GM12878 (cell line): ENCODE data around the gene ZBTB33. TPM values are rescaled to one million over a fixed set of nuclear protein-coding genes. Genes with fewer than 3 reads are reported as not detected.

Experiments
- ATAC-seq: fragments of 200-7000 bp; cut with Tn5 transposase; 3 replicates; pipeline ENCODE4 v1.9.1; 2020; ENCODE audit warnings: mild to moderate bottlenecking, moderate library complexity
- BruUV-seq: library from RNA; stranded (reverse); fragments of 400-500 nt; replicated peaks from 2 replicates; lab custom pipeline; 2021; lab: Mats Ljungman, UMichigan
- CTCF ChIA-PET: fragments of 300-600 bp; sonication (Branson Sonifier 250); formaldehyde crosslinking; extraction: SDS; loops from one replicate; lab custom pipeline; 2021; ENCODE audit warnings: inconsistent platforms; lab: Yijun Ruan, JAX
- POLR2A ChIA-PET: fragments of 350-600 bp; formaldehyde crosslinking; extraction: SDS; loops from one replicate; lab custom pipeline; 2021; ENCODE audit warnings: inconsistent platforms; lab: Charles Lee
- RAD21 ChIA-PET: fragments of 300-600 bp; sonication (Branson Sonifier 250); formaldehyde crosslinking; loops from one replicate; lab custom pipeline; 2023; ENCODE audit warnings: antibody characterized with exemption; ENCODE audit not compliant: unreplicated experiment; lab: Charles Lee
- SMC1A ChIA-PET: fragments of 300-600 bp; sonication (Branson Sonifier 250); formaldehyde crosslinking; loops from one replicate; lab custom pipeline; 2023; ENCODE audit not compliant: unreplicated experiment, uncharacterized antibody; lab: Charles Lee
- DNase-seq: peaks from one replicate; pipeline ENCODE4 v3.0.0-alpha.2; 2011; ENCODE audit warnings: low read depth, low spot score
- FAIRE-seq: peaks from 3 replicates; lab custom pipeline; 2011; peaks lifted over from hg19 to GRCh38; lab: Jason Lieb, UNC
- H2AFZ ChIP-seq: 2 replicates; pipeline ENCODE4 v1.6.0; 2011; ENCODE audit warnings: low read depth, low read length, control low read depth; ENCODE audit not compliant: control insufficient read depth
- H3K27ac ChIP-seq: 2 replicates; pipeline ENCODE4 v1.5.1; 2011; ENCODE audit warnings: control low read depth; ENCODE audit not compliant: control insufficient read depth, insufficient read depth
- H3K27me3 ChIP-seq, 2 experiments: replicated peaks in 1 of 2; 2 replicates each; pipeline versions ENCODE4 v1.6.0 to v1.6.1; 2011; ENCODE audit warnings: low read length in 1 of 2; ENCODE audit not compliant: control insufficient read depth in 2 of 2, insufficient read depth in 2 of 2
- H3K36me3 ChIP-seq, 2 experiments: 2 replicates each; pipeline ENCODE4 v1.5.1; 2011; ENCODE audit warnings: low read length in 1 of 2; ENCODE audit not compliant: control insufficient read depth in 2 of 2, insufficient read depth in 2 of 2
- H3K4me1 ChIP-seq: 2 replicates; pipeline ENCODE4 v1.6.1; 2011; ENCODE audit warnings: mild to moderate bottlenecking, low read length, moderate library complexity, mixed read lengths; ENCODE audit not compliant: control insufficient read depth, insufficient read depth
- H3K4me2 ChIP-seq: 2 replicates; pipeline ENCODE4 v1.6.0; 2011; ENCODE audit warnings: control low read depth; ENCODE audit not compliant: control insufficient read depth, insufficient read depth
- H3K4me3 ChIP-seq: fragments of 200-600 bp; sonication (generic); 2 replicates; pipeline ENCODE4 v1.5.1; 2016
- H3K79me2 ChIP-seq: 2 replicates; pipeline ENCODE4 v1.6.0; 2011; ENCODE audit warnings: low read length; ENCODE audit not compliant: control insufficient read depth, insufficient read depth
- H3K9ac ChIP-seq: 2 replicates; pipeline ENCODE4 v1.8.0; 2011; ENCODE audit warnings: low read length, control low read depth, mixed read lengths; ENCODE audit not compliant: control insufficient read depth, insufficient read depth
- H3K9me3 ChIP-seq: replicated peaks from 3 replicates; pipeline ENCODE4 v1.5.1; 2011; ENCODE audit warnings: mild to moderate bottlenecking, low read length; ENCODE audit not compliant: control insufficient read depth, insufficient read depth
- H4K20me1 ChIP-seq: 2 replicates; pipeline ENCODE4 v1.6.0; 2011; ENCODE audit not compliant: control insufficient read depth, insufficient read depth
- CEBPB ChIP-seq, 2 experiments: fragments of 150-350 bp in 1 of 2; IDR thresholded peaks; 2 replicates each; pipeline ENCODE4 v1.6.1; 2012 to 2014; ENCODE audit warnings: low read depth in 2 of 2, low read length in 2 of 2, borderline replicate concordance in 1 of 2, inconsistent platforms in 1 of 2
- DPF2 ChIP-seq: fragments of 450-650 bp; IDR thresholded peaks from 2 replicates; pipeline ENCODE4 v1.6.1; 2017; ENCODE audit warnings: mild to moderate bottlenecking
- HDGF ChIP-seq: fragments of 450-650 bp; IDR thresholded peaks from 2 replicates; pipeline ENCODE4 v1.6.1; 2016; ENCODE audit warnings: antibody characterized with exemption
- MTA3 ChIP-seq: IDR thresholded peaks from 2 replicates; pipeline ENCODE4 v1.6.1; 2012; ENCODE audit warnings: low read length, inconsistent platforms, borderline replicate concordance
- MYB ChIP-seq: fragments of 150-350 bp; IDR thresholded peaks from 2 replicates; pipeline ENCODE4 v1.6.1; 2014; ENCODE audit warnings: mild to moderate bottlenecking, low read depth, low read length, borderline replicate concordance
- NR2C1 ChIP-seq: fragments of 450-650 bp; IDR thresholded peaks from 2 replicates; pipeline ENCODE4 v1.6.1; 2017; ENCODE audit warnings: antibody characterized with exemption, mild to moderate bottlenecking, moderate library complexity
- PAX5 ChIP-seq: IDR thresholded peaks from 2 replicates; pipeline ENCODE4 v1.6.1; 2011; ENCODE audit warnings: low read depth, low read length, borderline replicate concordance
- SP1 ChIP-seq: IDR thresholded peaks from one replicate; pipeline ENCODE4 v1.6.1; 2011; ENCODE audit warnings: low read depth, low read length
- SPI1 ChIP-seq: IDR thresholded peaks from 2 replicates; pipeline ENCODE4 v1.6.1; 2011; ENCODE audit warnings: low read depth, mild to moderate bottlenecking, low read length, moderate library complexity, borderline replicate concordance; ENCODE audit not compliant: insufficient read depth
- STAT1 ChIP-seq: fragments of 450-650 bp; conservative IDR thresholded peaks from 2 replicates; pipeline ENCODE4 v1.6.1; 2014; ENCODE audit warnings: antibody characterized with exemption, mild to moderate bottlenecking
- WGBS: methylation state at CpG from one replicate; pipeline ENCODE4 v1.1.6; 2016; ENCODE audit warnings: low lambda C conversion rate; ENCODE audit not compliant: insufficient replicate concordance, insufficient coverage; ENCODE audit errors: missing lambda C conversion rate; 5-methylcytosine and 5-hydroxymethylcytosine counted together
- in situ Hi-C: fragments of 300-500 bp; cut with MboI; formaldehyde crosslinking; loops from 9 replicates; pipeline ENCODE4 v1.14.3; 2018; ENCODE audit warnings: mixed read lengths
- intact Hi-C: fragments of 100-400 bp; cut with micrococcal nuclease; formaldehyde crosslinking; loops from one replicate; pipeline ENCODE4 v1.14.2; 2022; ENCODE audit not compliant: unreplicated experiment
- polyA plus RNA-seq, 11 experiments: library from polyadenylated mRNA; depleted of rRNA in 4 of 11; unstranded in 6 of 11; stranded (reverse) in 5 of 11; fragments of >200 nt; fragmentation: Nextera tagmentation in 4 of 11; fragmentation: Illumina TruSeq in 1 of 11; extraction: Ambion mirVana in 4 of 11; extraction: Trizol in 1 of 11; gene quantifications; 1 replicate in 1 of 11; 2 replicates in 10 of 11; pipeline versions ENCODE4 v1.2.1 to v1.2.3, GENCODE V29; 2011 to 2016; ENCODE audit warnings: inconsistent platforms in 2 of 11, missing spikeins in 2 of 11, low read depth in 1 of 11
- total RNA-seq, 4 experiments: library from RNA; depleted of rRNA in 3 of 4; stranded (reverse); fragments of >200 nt in 3 of 4; fragmentation: Illumina TruSeq in 1 of 4; extraction: Trizol in 1 of 4; gene quantifications; 2 replicates each; pipeline versions ENCODE4 v1.2.1 to v1.2.3, GENCODE V29; 2013 to 2021
- TF ChIP-seq, protein P1 (sequence below): IDR thresholded peaks from 2 replicates; pipeline ENCODE4 v1.6.1; 2011; ENCODE audit warnings: low read depth, low read length, improper control_type of control experiment, borderline replicate concordance
- TF ChIP-seq, protein P2 (sequence below): fragments of 450-650 bp; IDR thresholded peaks from 2 replicates; pipeline ENCODE4 v1.6.1; 2016; ENCODE audit warnings: mild to moderate bottlenecking, moderate library complexity, borderline replicate concordance
- TF ChIP-seq, protein P3 (sequence below): IDR thresholded peaks from 2 replicates; pipeline ENCODE4 v1.6.1; 2012; ENCODE audit warnings: low read length, inconsistent platforms

Gene ZBTB33
- total and polyA plus RNA-seq, 10 of the 15 experiments (the other 5 are each of a cell fraction or from before 2014, with no cell fraction given), result 5.2 to 26.3 (median 18.3) TPM

DNA sequence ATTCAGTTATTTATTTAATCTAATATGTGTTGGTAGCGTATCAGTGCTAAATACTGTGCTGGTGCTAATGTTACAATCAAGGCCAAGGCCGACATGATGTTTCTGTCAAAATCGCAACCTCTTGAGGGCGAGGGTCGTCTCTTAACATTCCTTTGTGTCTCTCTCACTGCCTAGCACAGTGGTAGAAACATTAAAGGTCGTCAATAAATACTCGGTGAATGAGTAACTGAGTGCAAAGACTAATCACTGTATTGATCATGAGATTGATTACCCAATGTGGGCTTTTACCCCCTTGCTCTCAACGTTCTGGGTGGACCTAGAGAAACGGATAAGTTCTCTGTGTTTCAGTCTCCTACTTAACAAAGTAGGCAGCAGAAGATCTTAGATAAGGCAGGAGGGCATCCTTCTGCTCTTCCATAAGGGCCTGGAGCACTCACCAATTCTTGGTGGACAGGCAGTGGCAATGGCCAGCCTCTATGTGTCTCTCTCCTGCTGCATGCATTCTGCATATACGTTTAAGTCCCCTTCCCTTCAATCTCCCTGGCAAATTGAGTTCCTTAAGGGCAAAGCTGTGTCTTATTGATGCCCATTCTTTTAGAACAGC lies 30.5 kb downstream of the ZBTB33 start:
- ATAC-seq, result no peak
- Histone ChIP-seq H3K27ac (no peak overlapping the region), H3K4me3 (no peak overlapping the region), H3K36me3 (no peaks in the 10 kb centered on the region), H4K20me1 (no peaks in the 10 kb centered on the region), H3K9ac (no peak overlapping the region), H3K4me2 (no peak overlapping the region), H3K9me3 (no peaks in the 10 kb centered on the region), H2AFZ (no peak overlapping the region), H3K4me1 (no peaks in the 10 kb centered on the region; the same call in 1 of the 2 replicates), H3K79me2 (no peaks in the 10 kb centered on the region), H3K27me3 (no peaks in the 10 kb centered on the region)
- no peak for FAIRE-seq
- no peak for DNase-seq
- ChIA-PET RAD21 (no interaction called here), CTCF (interaction anchor here (1.5 kb wide), 1 partner anchor 12 kb away, joined by 3 read pairs; no protein-coding TSS in a partner anchor), SMC1A (interaction anchor here (1.2 kb wide), 1 partner anchor 25 kb away, joined by 3 read pairs; no protein-coding TSS in a partner anchor), POLR2A (no interaction called here)
- intact Hi-C loops, result no loop called here
- TF ChIP-seq DPF2 (no peak), MTA3 (no peak), MYB (no peak), SP1 (no peak), HDGF (no peak), CEBPB (IDR thresholded peaks at IDR 0.05; ENCODE audit: borderline replicate concordance in 1 of 2, low read depth in 2 of 2, low read length in 2 of 2) (no peak), STAT1 (no peak), SPI1 (no peak), PAX5 (no peak), NR2C1 (no peak)
- TF ChIP-seq, protein P1, sequence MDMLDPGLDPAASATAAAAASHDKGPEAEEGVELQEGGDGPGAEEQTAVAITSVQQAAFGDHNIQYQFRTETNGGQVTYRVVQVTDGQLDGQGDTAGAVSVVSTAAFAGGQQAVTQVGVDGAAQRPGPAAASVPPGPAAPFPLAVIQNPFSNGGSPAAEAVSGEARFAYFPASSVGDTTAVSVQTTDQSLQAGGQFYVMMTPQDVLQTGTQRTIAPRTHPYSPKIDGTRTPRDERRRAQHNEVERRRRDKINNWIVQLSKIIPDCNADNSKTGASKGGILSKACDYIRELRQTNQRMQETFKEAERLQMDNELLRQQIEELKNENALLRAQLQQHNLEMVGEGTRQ, result no peak
- TF ChIP-seq, protein P2, sequence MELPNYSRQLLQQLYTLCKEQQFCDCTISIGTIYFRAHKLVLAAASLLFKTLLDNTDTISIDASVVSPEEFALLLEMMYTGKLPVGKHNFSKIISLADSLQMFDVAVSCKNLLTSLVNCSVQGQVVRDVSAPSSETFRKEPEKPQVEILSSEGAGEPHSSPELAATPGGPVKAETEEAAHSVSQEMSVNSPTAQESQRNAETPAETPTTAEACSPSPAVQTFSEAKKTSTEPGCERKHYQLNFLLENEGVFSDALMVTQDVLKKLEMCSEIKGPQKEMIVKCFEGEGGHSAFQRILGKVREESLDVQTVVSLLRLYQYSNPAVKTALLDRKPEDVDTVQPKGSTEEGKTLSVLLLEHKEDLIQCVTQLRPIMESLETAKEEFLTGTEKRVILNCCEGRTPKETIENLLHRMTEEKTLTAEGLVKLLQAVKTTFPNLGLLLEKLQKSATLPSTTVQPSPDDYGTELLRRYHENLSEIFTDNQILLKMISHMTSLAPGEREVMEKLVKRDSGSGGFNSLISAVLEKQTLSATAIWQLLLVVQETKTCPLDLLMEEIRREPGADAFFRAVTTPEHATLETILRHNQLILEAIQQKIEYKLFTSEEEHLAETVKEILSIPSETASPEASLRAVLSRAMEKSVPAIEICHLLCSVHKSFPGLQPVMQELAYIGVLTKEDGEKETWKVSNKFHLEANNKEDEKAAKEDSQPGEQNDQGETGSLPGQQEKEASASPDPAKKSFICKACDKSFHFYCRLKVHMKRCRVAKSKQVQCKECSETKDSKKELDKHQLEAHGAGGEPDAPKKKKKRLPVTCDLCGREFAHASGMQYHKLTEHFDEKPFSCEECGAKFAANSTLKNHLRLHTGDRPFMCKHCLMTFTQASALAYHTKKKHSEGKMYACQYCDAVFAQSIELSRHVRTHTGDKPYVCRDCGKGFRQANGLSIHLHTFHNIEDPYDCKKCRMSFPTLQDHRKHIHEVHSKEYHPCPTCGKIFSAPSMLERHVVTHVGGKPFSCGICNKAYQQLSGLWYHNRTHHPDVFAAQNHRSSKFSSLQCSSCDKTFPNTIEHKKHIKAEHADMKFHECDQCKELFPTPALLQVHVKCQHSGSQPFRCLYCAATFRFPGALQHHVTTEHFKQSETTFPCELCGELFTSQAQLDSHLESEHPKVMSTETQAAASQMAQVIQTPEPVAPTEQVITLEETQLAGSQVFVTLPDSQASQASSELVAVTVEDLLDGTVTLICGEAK, result no peak
- TF ChIP-seq, protein P3, sequence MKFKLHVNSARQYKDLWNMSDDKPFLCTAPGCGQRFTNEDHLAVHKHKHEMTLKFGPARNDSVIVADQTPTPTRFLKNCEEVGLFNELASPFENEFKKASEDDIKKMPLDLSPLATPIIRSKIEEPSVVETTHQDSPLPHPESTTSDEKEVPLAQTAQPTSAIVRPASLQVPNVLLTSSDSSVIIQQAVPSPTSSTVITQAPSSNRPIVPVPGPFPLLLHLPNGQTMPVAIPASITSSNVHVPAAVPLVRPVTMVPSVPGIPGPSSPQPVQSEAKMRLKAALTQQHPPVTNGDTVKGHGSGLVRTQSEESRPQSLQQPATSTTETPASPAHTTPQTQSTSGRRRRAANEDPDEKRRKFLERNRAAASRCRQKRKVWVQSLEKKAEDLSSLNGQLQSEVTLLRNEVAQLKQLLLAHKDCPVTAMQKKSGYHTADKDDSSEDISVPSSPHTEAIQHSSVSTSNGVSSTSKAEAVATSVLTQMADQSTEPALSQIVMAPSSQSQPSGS, result no peak
- BruUV-seq, result no TSS peak
- in situ Hi-C loops, result no loop called here
- 41% methylated on average over 10 of the region's 10 CpGs for WGBS
